Mesendoderm (in vitro differentiated cells): ENCODE data around the gene PLAGL1.
"Not testable (repeated sequence)": the region's sequence is repeated elsewhere in the genome, so short reads cannot be mapped to it uniquely, and the experiment has no call there.

Experiments
- DNase-seq: peaks from one replicate; pipeline ENCODE4 v3.0.0; 2013
- H2AK5ac ChIP-seq: 2 replicates; pipeline ENCODE4 v1.6.1; 2013; ENCODE audit warnings: low read length, inconsistent platforms
- H2BK120ac ChIP-seq: 2 replicates; pipeline ENCODE4 v1.6.1; 2013; ENCODE audit warnings: low read depth, mild to moderate bottlenecking, low read length, moderate library complexity, mixed read lengths
- H2BK15ac ChIP-seq: replicated peaks from 2 replicates; pipeline ENCODE4 v1.6.1; 2013; ENCODE audit warnings: low read depth, mild to moderate bottlenecking, moderate library complexity
- H2BK5ac ChIP-seq: 2 replicates; pipeline ENCODE4 v1.6.1; 2013; ENCODE audit warnings: low read length, inconsistent platforms
- H3K18ac ChIP-seq: 2 replicates; pipeline ENCODE4 v1.6.1; 2013; ENCODE audit warnings: mild to moderate bottlenecking, low read length, mixed read lengths
- H3K23ac ChIP-seq: one replicate; pipeline ENCODE4 v1.6.1; 2013; ENCODE audit warnings: low read length
- H3K27ac ChIP-seq: 2 replicates; pipeline ENCODE4 v1.5.1; 2013; ENCODE audit warnings: low read depth, mild to moderate bottlenecking, inconsistent platforms, low read length, moderate library complexity
- H3K27me3 ChIP-seq: 2 replicates; pipeline ENCODE4 v1.6.1; 2013; ENCODE audit warnings: low read length, control low read depth, mild to moderate bottlenecking, inconsistent platforms; ENCODE audit not compliant: insufficient read depth, poor library complexity
- H3K36me3 ChIP-seq: 2 replicates; pipeline ENCODE4 v1.6.1; 2013; ENCODE audit warnings: low read length, inconsistent platforms; ENCODE audit not compliant: control insufficient read depth, insufficient read depth
- H3K4ac ChIP-seq: one replicate; pipeline ENCODE4 v1.6.1; 2013; ENCODE audit warnings: low read depth, mild to moderate bottlenecking, low read length, moderate library complexity
- H3K4me1 ChIP-seq: 2 replicates; pipeline ENCODE4 v1.6.1; 2013; ENCODE audit warnings: low read depth, low read length, inconsistent platforms; ENCODE audit not compliant: control insufficient read depth
- H3K4me2 ChIP-seq: 2 replicates; pipeline ENCODE4 v1.6.1; 2013; ENCODE audit warnings: low read length
- H3K4me3 ChIP-seq: 2 replicates; pipeline ENCODE4 v1.5.1; 2013; ENCODE audit warnings: mild to moderate bottlenecking, low read length
- H3K56ac ChIP-seq: one replicate; pipeline ENCODE4 v1.6.1; 2013; ENCODE audit warnings: low read length
- H3K79me1 ChIP-seq: 2 replicates; pipeline ENCODE4 v1.6.1; 2013; ENCODE audit warnings: low read length, inconsistent platforms
- H3K79me2 ChIP-seq: 2 replicates; pipeline ENCODE4 v1.6.1; 2013; ENCODE audit warnings: mild to moderate bottlenecking, low read length; ENCODE audit not compliant: control insufficient read depth, insufficient read depth
- H3K9ac ChIP-seq: 2 replicates; pipeline ENCODE4 v1.6.1; 2013; ENCODE audit warnings: low read length, inconsistent platforms
- H4K5ac ChIP-seq: one replicate; pipeline ENCODE4 v1.6.1; 2013; ENCODE audit warnings: low read length
- H4K8ac ChIP-seq: one replicate; pipeline ENCODE4 v1.6.1; 2013; ENCODE audit warnings: low read depth, mild to moderate bottlenecking, control low read depth, low read length, moderate library complexity
- WGBS: extraction: QIAGEN DNeasy Blood & Tissue Kit; methylation state at CpG from one replicate; pipeline ENCODE4 v1.1.7; 2013; ENCODE audit warnings: low lambda C conversion rate, missing lambda C conversion rate; ENCODE audit not compliant: insufficient coverage; ENCODE audit errors: extremely low coverage; 5-methylcytosine and 5-hydroxymethylcytosine counted together

PLAGL1 gene

GRCh38 chr6:143929975-143930374 lies 78.1 kb downstream of the PLAGL1 start:
- Histone ChIP-seq H2BK15ac (no peak overlapping the region), H3K4me3 (no peak overlapping the region), H3K27me3 (no peaks in the 10 kb centered on the region), H2BK120ac (no peak overlapping the region), H4K5ac (no peak overlapping the region), H2BK5ac (no peak overlapping the region), H3K36me3 (no peaks in the 10 kb centered on the region), H3K4me2 (no peak overlapping the region), H3K4ac (no peak overlapping the region), H3K4me1 (no peaks in the 10 kb centered on the region), H3K18ac (no peak overlapping the region), H4K8ac (no peak overlapping the region), H2AK5ac (no peak overlapping the region), H3K79me2 (no peaks in the 10 kb centered on the region), H3K79me1 (no peaks in the 10 kb centered on the region), H3K23ac (no peak overlapping the region), H3K27ac (no peak overlapping the region), H3K9ac (no peak overlapping the region), H3K56ac (no peak overlapping the region)
- DNase-seq, result no peak

- Histone ChIP-seq H3K23ac (no peak overlapping the region), H2BK15ac (no peak overlapping the region), H2BK120ac (no peak overlapping the region), H2BK5ac (no peak overlapping the region), H3K27ac (no peak overlapping the region), H3K36me3 (no peaks in the 10 kb centered on the region), H3K4me1 (no peaks in the 10 kb centered on the region), H4K5ac (no peak overlapping the region), H3K4me3 (no peak overlapping the region), H3K79me1 (no peaks in the 10 kb centered on the region), H3K9ac (no peak overlapping the region), H3K27me3 (no peaks in the 10 kb centered on the region), H2AK5ac (no peak overlapping the region), H4K8ac (no peak overlapping the region), H3K56ac (no peak overlapping the region), H3K79me2 (no peaks in the 10 kb centered on the region), H3K4ac (no peak overlapping the region), H3K18ac (no peak overlapping the region), H3K4me2 (no peak overlapping the region)
- no peak for DNase-seq
- no CpG with 5 or more reads among the region's 1 CpG for WGBS
Measured at GRCh38 chr6:143928853-143929252, 79.2 kb downstream of the PLAGL1 start.

GRCh38 chr6:143917026-143917425 lies 91.0 kb downstream of the PLAGL1 start:
- not testable (repeated sequence) for H3K27me3 ChIP-seq, H2BK15ac ChIP-seq, H3K9ac ChIP-seq, H3K79me1 ChIP-seq, H3K56ac ChIP-seq, H2BK120ac ChIP-seq, DNase-seq, H3K4ac ChIP-seq, H3K23ac ChIP-seq, H3K36me3 ChIP-seq, H3K27ac ChIP-seq, H3K4me3 ChIP-seq, H4K5ac ChIP-seq, H4K8ac ChIP-seq, H3K79me2 ChIP-seq, H2BK5ac ChIP-seq, H3K4me2 ChIP-seq, H3K18ac ChIP-seq, H3K4me1 ChIP-seq, H2AK5ac ChIP-seq
- WGBS, result no CpG with 5 or more reads among the region's 4 CpGs

GRCh38 chr6:143912671-143913070 lies 95.4 kb downstream of the PLAGL1 start:
- Histone ChIP-seq H4K5ac (no peak overlapping the region), H3K36me3 (no peaks in the 10 kb centered on the region)
- WGBS, result no CpG with 5 or more reads among the region's 1 CpG

GRCh38 chr6:143911028-143911427 lies 97.0 kb downstream of the PLAGL1 start:
- no CpG with 5 or more reads among the region's 1 CpG for WGBS

More at GRCh38 chr6:143912671-143913070, 95.4 kb downstream of the PLAGL1 start:
- Histone ChIP-seq H3K9ac (no peak overlapping the region), H3K79me2 (no peaks in the 10 kb centered on the region), H3K4me2 (no peak overlapping the region), H4K8ac (no peak overlapping the region), H3K27me3 (no peaks in the 10 kb centered on the region), H3K18ac (no peak overlapping the region), H3K23ac (no peak overlapping the region), H3K27ac (no peak overlapping the region), H3K4me3 (no peak overlapping the region), H2AK5ac (no peak overlapping the region), H3K79me1 (no peaks in the 10 kb centered on the region), H2BK120ac (no peak overlapping the region), H3K4me1 (no peaks in the 10 kb centered on the region), H3K4ac (no peak overlapping the region), H2BK15ac (no peak overlapping the region), H3K56ac (no peak overlapping the region), H2BK5ac (no peak overlapping the region)
- DNase-seq, result no peak

GRCh38 chr6:143902827-143903226 lies 105.2 kb downstream of the PLAGL1 start:
- Histone ChIP-seq H4K8ac (no peak overlapping the region), H3K23ac (peak overlapping the region; percentile 37), H3K4me3 (no peak overlapping the region), H3K4me1 (peaks cover 7% of the 10 kb centered on the region), H3K79me1 (no peaks in the 10 kb centered on the region), H3K27ac (no peak overlapping the region), H3K4me2 (no peak overlapping the region), H2BK15ac (no peak overlapping the region), H2BK120ac (no peak overlapping the region), H4K5ac (no peak overlapping the region), H3K79me2 (no peaks in the 10 kb centered on the region), H3K9ac (no peak overlapping the region), H2BK5ac (peak overlapping the region; percentile 14), H3K36me3 (no peaks in the 10 kb centered on the region), H2AK5ac (no peak overlapping the region), H3K56ac (no peak overlapping the region), H3K4ac (no peak overlapping the region), H3K18ac (no peak overlapping the region), H3K27me3 (no peaks in the 10 kb centered on the region)
- DNase-seq, result peak; percentile 4
- WGBS, result no CpG with 5 or more reads among the region's 2 CpGs

More at GRCh38 chr6:143911028-143911427, 97.0 kb downstream of the PLAGL1 start:
- no peaks in the 10 kb centered on the region for H3K79me1 ChIP-seq
- no peak overlapping the region for H4K5ac ChIP-seq
- H2BK120ac ChIP-seq, result no peak overlapping the region
- H4K8ac ChIP-seq, result no peak overlapping the region
- no peak overlapping the region for H2AK5ac ChIP-seq
- no peak overlapping the region for H3K18ac ChIP-seq
- H3K9ac ChIP-seq, result no peak overlapping the region
- no peaks in the 10 kb centered on the region for H3K4me1 ChIP-seq
- H3K27me3 ChIP-seq, result no peaks in the 10 kb centered on the region
- H3K27ac ChIP-seq, result no peak overlapping the region
- no peaks in the 10 kb centered on the region for H3K36me3 ChIP-seq
- H3K56ac ChIP-seq, result no peak overlapping the region
- no peaks in the 10 kb centered on the region for H3K79me2 ChIP-seq
- H2BK5ac ChIP-seq, result no peak overlapping the region
- no peak for DNase-seq
- no peak overlapping the region for H3K4me3 ChIP-seq
- no peak overlapping the region for H3K4me2 ChIP-seq
- no peak overlapping the region for H3K23ac ChIP-seq
- H3K4ac ChIP-seq, result no peak overlapping the region
- no peak overlapping the region for H2BK15ac ChIP-seq
